Measurements from ENCODE around the gene CYP4F8.
"Not testable (repeated sequence)": the region's sequence is repeated elsewhere in the genome, so short reads cannot be mapped to it uniquely, and the experiment has no call there.

The CYP4F8 gene

DNA sequence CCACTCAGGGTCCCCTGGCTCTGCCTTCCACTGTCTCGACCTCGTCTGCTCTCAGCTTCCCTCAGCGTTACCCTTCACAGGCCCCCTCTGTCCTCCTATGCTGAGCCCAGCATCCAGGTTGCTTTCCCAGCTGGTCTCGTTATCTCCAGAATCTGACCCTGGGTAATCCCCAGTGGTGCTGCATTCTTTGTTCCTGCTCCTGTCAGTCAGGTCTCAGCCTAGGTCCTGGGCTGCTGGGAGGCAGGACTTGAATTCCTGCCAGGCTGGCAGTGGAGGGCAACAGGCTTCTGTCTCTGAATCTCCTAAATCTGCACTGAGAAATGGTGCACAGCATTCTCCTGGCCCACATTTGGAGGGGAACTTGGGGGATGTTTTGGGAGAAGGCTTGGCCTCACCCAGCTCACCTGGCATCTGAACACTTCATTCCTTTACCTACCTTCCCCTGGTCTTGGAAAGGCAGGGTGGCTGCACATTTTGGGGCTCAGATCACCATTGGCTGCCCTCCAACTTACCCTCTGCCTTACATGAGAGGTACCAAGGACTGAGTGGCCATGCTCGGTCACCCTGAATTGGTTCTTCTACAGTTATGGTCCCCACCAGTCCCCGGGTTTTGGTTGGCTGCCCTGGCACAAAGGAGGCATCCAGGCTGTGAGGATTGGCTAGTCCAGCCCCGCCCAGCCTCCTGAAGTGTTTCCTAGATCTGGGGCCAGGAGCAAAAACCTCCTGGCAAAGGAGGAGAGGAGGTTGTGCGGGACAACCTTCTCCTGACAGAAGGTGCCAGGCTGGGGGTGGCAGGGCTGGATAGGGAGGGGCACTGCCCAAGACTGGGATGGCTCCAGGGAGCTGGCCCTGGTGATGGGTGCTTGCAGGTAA lies at the start of gene CYP4F8:
CYP4F8 (plus strand) TSS at position 712 of the 873 bp plus-strand sequence. CDS start 399 bp downstream, outside the sequence.
- no peak for DNase-seq (ENCODE audit: low read depth)

- DNase-seq (ENCODE audit: low read depth): no peak
These were observed 44.6 kb upstream of the CYP4F8 start for GRCh38 chr19:15570420-15570819.

DNA sequence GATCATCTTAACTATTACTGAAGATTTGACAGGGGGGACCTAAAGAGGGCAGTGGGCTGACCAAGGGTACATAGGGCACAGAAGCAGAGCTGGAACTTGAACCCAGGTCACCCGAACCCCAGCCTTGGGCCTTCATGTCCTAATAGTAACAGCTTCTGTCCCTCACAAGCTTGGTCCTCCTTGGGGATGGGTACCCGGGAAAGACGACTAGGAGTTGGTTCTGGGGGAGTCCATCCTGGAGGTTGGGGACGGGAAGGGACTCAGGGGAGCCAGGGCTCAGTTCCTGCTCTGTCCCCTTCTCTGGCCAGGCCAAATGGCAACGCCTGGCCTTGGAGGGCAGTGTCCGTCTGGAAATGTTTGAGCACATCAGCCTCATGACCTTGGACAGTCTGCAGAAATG lies 39.6 kb upstream of the CYP4F8 start:
- DNase-seq (ENCODE audit: low read depth): no peak

GRCh38 chr19:15576526-15577156 lies 38.4 kb upstream of the CYP4F8 start:
- no peak for DNase-seq (ENCODE audit: low read depth)

DNA sequence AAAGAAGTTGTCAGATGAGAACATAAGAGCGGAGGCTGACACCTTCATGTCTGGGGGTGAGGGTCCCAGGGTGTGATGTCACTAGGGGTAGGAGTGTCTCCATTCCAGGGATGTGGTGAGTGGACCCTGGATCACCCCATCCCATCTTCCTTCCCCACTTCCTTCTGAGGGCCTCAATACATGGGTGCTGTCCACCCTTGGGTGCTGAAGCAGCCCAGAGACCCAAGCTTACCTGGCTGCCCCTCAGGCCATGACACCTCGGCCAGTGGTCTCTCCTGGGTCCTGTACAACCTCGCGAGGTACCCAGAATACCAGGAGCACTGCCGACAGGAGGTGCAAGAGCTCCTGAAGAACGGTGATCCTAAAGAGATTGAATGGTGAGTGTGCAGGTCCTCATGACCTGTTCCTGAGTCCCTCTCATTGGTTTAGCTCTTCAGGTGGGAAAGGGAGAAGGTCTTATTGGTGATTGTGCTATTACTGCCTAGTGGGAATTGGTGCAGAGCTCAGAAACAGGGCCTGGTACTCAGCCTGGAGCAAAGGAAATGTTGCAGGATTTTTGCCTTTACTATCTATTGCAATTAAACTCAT lies 37.7 kb upstream of the CYP4F8 start:
- no peak for DNase-seq (ENCODE audit: low read depth)

- DNase-seq (ENCODE audit: low read depth): no peak
These were observed 31.7 kb upstream of the CYP4F8 start for GRCh38 chr19:15583346-15583745.

DNA sequence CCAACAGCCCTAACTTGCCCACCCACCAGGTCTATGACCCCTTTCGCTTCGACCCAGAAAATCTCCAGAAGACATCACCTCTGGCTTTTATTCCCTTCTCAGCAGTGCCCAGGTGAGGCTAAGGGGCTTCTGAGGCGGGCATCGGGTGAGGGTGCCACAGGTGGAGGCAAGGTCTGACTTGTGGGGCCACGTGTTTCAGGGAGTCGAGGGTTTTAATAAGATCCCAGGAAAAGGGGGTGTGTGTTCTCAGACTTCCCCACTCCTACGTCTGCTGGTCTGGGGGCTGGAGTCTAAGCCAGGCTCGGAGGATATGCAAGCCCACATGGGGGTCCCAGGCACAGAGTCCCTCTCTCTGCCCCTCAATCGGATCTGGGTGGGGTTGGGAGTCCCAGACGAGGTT lies 30.9 kb upstream of the CYP4F8 start:
- DNase-seq (ENCODE audit: low read depth): no peak

DNA sequence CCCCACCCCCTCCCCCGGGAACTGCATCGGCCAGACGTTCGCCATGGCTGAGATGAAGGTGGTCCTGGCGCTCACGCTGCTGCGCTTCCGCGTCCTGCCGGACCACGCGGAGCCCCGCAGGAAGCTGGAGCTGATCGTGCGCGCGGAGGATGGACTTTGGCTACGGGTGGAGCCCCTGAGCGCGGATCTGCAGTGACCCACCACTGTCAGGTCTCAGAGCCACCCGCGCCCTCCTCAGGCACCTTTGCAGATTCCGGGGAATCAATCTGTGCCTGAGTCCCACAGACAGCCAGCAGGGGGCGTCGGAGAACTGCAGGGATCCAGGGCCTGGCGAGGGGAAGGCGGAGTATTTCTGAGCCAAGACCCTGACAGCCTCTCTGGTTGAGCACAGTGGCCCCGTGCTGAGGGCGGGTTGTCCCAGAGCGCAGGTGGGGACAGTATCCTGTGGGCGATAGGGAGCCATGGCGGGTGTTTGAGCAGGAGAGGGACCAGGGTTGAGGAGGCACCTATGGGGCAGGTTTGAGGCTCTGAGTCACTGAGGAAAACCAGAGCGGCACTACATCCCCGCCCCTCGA lies 30.4 kb upstream of the CYP4F8 start:
- peak; percentile 78 for DNase-seq (ENCODE audit: low read depth)

GRCh38 chr19:15587663-15588062 lies 27.4 kb upstream of the CYP4F8 start:
- no peak for DNase-seq (ENCODE audit: low read depth)

DNA sequence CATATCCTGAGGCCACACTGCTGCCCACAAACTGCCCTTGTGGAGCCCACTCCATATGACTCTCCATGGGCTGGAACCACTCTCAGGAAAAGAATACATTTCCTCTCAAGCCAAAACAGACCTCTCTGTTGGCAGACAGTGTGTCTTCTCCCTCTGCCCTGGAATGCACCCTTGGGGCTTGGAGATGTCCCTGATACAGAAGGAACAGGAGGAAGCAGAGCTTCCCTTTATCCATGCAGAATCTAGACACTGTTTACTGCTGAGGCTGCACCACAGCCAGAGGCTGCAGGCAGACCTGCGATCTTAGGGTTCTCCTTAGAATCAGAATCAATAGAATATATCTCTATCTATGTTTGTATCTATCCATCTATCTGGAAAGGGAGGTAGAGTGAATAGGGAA lies 26.8 kb upstream of the CYP4F8 start:
- no peak for DNase-seq (ENCODE audit: low read depth)

GRCh38 chr19:15589760-15590451 lies 25.1 kb upstream of the CYP4F8 start:
- no peak for DNase-seq (ENCODE audit: low read depth)

DNA sequence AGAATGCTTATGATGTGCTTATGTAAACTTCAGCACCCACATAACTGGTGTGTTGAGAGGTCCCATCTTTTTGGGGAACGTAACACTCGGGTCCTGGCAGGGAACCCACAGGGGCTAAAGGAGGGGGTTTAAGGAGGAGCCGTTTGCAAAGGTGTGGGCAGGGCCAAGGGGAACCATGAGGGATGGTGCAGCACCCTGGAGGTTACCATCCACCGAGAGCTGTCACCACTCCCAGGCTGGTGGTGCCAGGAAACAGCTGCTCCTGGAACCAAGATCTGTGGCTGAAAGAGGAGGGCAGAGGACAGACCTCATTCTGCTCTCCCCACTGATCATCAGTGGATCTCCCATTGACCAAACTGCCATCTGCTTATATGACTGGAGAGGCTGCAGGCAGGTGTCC lies 23.2 kb upstream of the CYP4F8 start:
- DNase-seq (ENCODE audit: low read depth): no peak

- not testable (repeated sequence) for DNase-seq (ENCODE audit: low read depth)
These were observed 22.5 kb upstream of the CYP4F8 start for GRCh38 chr19:15592506-15592905.

DNA sequence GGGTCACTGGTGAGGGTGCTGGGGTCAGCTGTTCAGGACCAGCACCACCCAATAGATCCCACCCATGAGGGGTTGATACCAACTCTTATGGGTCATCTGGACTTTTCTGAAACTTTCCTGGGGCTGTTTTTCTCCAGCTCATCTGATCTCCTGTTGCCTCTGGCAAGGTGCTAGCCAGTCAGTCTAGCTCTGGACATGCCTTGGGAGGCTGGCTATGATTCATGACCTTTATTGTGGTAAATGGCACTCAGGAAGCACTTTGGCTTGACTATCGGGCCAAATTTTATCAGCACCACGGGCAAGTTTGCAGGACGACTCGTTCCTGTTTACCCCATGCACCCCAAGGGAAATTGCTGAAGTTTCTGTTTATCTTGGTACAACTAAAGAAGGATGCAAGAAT lies 21.3 kb upstream of the CYP4F8 start:
- not testable (repeated sequence) for DNase-seq (ENCODE audit: low read depth)

GRCh38 chr19:15595069-15595468 lies 19.9 kb upstream of the CYP4F8 start:
- no peak for DNase-seq (ENCODE audit: low read depth)

DNA sequence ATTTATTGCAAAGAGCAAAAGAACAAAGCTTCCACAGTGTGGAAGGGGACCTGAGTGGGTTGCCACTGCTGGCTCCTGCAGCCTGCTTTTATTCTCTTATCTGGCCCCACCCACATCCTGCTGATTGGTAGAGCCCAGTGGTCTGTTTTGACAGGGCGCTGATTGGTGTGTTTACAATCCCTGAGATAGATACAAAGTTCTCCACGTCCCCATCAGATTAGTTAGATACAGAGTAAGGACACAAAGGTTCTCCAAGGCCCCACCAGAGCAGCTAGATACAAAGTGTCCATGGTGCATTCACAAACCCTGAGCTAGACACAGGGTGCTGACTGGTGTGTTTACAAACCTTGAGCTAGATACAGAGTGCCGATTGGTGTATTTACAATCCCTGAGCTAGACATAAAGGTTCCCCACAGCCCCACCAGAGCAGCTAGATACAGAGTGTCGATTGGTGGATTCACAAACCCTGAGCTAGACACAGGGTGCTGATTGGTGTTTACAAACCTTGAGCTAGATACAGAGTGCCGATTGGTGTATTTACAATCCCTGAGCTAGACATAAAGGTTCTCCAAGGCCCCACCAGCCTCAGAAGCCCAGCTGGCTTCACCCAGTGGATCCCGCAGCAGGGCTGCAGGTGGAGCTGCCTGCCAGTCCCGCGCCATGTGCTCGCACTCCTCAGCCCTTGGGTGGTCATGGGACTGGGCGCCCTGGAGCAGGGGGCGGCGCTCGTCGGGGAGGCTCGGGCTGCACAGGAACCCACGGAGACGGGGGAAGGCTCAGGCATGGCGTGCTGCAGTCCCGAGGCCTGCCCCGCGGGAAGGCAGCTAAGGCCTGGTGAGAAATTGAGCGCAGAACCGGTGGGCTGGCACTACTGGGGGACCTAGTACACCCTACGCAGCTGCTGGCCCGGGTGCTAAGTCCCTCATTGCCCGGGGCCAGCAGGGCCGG lies 6.8 kb upstream of the CYP4F8 start:
- not testable (repeated sequence) for DNase-seq (ENCODE audit: low read depth)

DNA sequence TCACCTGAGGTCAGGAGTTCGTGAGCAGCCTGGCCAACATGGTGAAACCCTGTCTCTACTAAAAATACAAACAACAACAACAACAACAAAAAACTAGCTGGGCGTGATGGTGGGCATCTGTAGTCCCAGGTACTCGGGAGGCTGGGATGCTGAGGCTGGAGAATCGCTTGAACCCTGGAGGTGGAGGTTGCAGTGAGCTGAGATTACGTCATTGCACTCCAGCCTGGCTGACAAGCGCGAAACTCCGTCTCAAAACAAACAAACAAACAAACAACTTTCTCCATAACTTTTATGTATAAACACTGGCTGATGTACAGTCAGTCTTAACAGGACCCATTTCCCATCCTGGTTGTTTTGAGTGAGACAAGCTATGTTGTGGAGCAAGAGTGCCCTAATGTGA lies 5.8 kb upstream of the CYP4F8 start:
- no peak for DNase-seq (ENCODE audit: low read depth)

DNA sequence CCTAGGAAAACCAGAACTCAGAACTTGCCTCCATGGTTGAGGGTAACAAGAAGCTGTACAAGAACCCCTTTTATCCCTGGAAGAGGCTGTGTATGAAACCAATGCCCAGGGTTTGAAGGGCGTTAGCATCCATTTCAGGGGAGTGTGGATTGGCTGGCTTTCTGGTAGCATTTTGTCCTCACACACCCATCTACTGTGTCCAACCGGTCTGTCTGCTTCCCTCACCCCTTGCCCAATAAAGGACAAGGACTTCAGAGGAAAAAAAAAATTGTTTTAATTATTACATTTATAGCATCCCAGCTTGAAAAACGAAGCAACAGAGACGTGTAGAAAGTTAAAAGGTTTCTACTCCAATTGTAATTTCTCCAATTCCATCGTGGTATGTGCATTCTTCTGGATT lies 2.7 kb upstream of the CYP4F8 start:
- DNase-seq (ENCODE audit: low read depth): no peak

DNA sequence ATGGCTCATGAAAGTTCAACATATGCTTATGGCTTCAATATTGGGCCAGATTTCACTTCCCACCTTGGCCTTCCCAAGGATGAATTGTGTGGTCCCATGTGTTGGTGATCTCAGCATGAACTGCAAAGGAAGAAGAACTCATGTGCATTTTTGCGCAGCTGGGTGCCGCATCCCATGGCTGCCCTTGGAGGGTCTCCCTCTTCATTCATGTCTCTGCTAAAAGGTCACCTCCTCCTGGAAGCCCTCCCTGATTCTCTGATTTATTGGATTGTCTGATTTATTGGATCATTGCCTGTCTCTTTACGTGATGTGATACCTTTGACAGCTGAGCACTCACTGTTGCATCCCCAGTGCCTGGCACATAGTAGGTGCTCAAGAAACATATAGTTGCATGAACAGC lies 1.7 kb upstream of the CYP4F8 start:
- DNase-seq (ENCODE audit: low read depth): no peak

DNA sequence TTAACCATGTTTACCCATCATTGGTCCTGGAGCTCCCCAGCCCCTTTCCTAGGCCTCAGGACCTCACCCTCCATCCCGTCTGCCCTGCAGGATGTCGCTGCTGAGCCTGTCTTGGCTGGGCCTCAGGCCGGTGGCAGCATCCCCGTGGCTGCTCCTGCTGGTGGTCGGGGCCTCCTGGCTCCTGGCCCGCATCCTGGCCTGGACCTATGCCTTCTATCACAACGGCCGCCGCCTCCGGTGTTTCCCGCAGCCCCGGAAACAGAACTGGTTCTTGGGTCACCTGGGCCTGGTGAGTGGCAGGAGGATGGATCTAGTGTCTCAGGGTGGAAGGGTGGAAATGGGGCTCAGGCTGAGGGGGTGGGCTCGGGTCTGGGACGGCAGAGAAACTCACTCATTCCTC lies 508 bp downstream of the CYP4F8 start:
- DNase-seq (ENCODE audit: low read depth): no peak

GRCh38 chr19:15616183-15616582 lies 1.2 kb downstream of the CYP4F8 start:
- no peak for DNase-seq (ENCODE audit: low read depth)
